GM21786 (cell line): Measurements from ENCODE around the gene RPS24.
"Not testable (repeated sequence)": the region's sequence is repeated elsewhere in the genome, so short reads cannot be mapped to it uniquely, and the experiment has no call there.

Experiments used
- ATAC-seq: cut with Tn5 transposase; IDR thresholded peaks from one replicate; pipeline ENCODE4 v1.9.1; 2021; ENCODE audit not compliant: unreplicated experiment

The RPS24 gene

GRCh38 chr10:78047314-78047891, 13.7 kb downstream of the RPS24 start:
- peak; percentile 48 for ATAC-seq

- no peak for ATAC-seq
These were observed 16.2 kb downstream of the RPS24 start for GRCh38 chr10:78049851-78050250.

GRCh38 chr10:78053211-78053868, 19.7 kb downstream of the RPS24 start:
- ATAC-seq = no peak

- ATAC-seq = no peak
These were observed 24.9 kb downstream of the RPS24 start for GRCh38 chr10:78058562-78058961.

- no peak for ATAC-seq
These were observed 26.4 kb downstream of the RPS24 start for GRCh38 chr10:78059906-78060702.

- no peak for ATAC-seq
These were observed 28.6 kb downstream of the RPS24 start for GRCh38 chr10:78062296-78062695.

GRCh38 chr10:78063236-78063635, 29.6 kb downstream of the RPS24 start:
- no peak for ATAC-seq

- not testable (repeated sequence) for ATAC-seq
These were observed 31.3 kb downstream of the RPS24 start for GRCh38 chr10:78064919-78065318.

GRCh38 chr10:78065611-78066010, 31.9 kb downstream of the RPS24 start:
- ATAC-seq = no peak

- no peak for ATAC-seq
These were observed 32.3 kb downstream of the RPS24 start for GRCh38 chr10:78066012-78066411.

- ATAC-seq = no peak
These were observed 33.2 kb downstream of the RPS24 start for GRCh38 chr10:78066728-78067430.

GRCh38 chr10:78069151-78069550, 35.5 kb downstream of the RPS24 start:
- no peak for ATAC-seq

- not testable (repeated sequence) for ATAC-seq
These were observed 36.4 kb downstream of the RPS24 start for GRCh38 chr10:78070064-78070463.

- ATAC-seq = no peak
These were observed 37.1 kb downstream of the RPS24 start for GRCh38 chr10:78070726-78071125.

GRCh38 chr10:78071140-78071856, 37.6 kb downstream of the RPS24 start:
- ATAC-seq = no peak

GRCh38 chr10:78071857-78072179, 38.2 kb downstream of the RPS24 start:
- ATAC-seq = no peak

- no peak for ATAC-seq
These were observed 38.8 kb downstream of the RPS24 start for GRCh38 chr10:78072504-78072903.

- not testable (repeated sequence) for ATAC-seq
These were observed 42.1 kb downstream of the RPS24 start for GRCh38 chr10:78075806-78076205.

GRCh38 chr10:78078539-78079330, 45.1 kb downstream of the RPS24 start:
- no peak for ATAC-seq

- no peak for ATAC-seq
These were observed 45.7 kb downstream of the RPS24 start for GRCh38 chr10:78079411-78079810.
